NB4 (cell line): Measurements from ENCODE around the gene C7orf57.

Experiments used
- CTCF ChIP-seq: IDR thresholded peaks from one replicate; pipeline ENCODE4 v1.5.1; 2012; ENCODE audit warnings: low read depth, low read length
- POLR2A ChIP-seq: IDR thresholded peaks from 2 replicates; pipeline ENCODE4 v1.6.1; 2011; ENCODE audit warnings: mild to moderate bottlenecking; ENCODE audit not compliant: insufficient read length; ENCODE audit errors: extremely low read depth
- TF ChIP-seq, protein P1 (sequence below): IDR thresholded peaks from 2 replicates; pipeline ENCODE4 v1.6.1; 2011; ENCODE audit warnings: low read depth, low read length

DNA sequence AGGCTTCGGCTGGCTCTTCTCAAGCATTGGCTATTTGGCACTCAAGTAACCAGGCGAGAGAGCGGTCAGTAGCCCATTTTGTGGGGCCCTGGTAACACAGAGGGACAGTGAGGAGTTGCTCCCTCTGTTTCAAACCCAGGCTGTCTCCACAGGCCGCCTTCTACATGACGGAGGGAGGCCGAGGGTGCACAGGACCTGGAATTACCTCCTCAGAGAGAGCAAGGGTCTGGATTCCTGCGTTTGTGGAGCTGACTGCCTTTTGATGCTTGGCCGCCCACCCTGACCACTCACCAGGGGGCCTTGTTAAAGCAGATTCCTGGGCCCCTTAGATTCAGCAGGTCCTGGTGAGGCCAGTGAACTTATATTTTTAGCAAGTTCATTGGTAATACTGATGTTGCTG is 66.0 kb downstream of the C7orf57 start:
- TF ChIP-seq, protein P1, sequence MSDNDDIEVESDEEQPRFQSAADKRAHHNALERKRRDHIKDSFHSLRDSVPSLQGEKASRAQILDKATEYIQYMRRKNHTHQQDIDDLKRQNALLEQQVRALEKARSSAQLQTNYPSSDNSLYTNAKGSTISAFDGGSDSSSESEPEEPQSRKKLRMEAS, result no peak
- TF ChIP-seq CTCF (no peak), POLR2A (no peak)
